ENCODE results near the gene AKT1S1. TPM values are rescaled to one million over a fixed set of nuclear protein-coding genes. Genes with fewer than 3 reads are reported as not detected.
A peak's percentile ranks its signal among the peaks of the same experiment; 100 is the strongest.

Gene AKT1S1
- total RNA-seq, 4 donors from 2014 or later: 14.4 to 24.6 (median 19.7) TPM

DNA sequence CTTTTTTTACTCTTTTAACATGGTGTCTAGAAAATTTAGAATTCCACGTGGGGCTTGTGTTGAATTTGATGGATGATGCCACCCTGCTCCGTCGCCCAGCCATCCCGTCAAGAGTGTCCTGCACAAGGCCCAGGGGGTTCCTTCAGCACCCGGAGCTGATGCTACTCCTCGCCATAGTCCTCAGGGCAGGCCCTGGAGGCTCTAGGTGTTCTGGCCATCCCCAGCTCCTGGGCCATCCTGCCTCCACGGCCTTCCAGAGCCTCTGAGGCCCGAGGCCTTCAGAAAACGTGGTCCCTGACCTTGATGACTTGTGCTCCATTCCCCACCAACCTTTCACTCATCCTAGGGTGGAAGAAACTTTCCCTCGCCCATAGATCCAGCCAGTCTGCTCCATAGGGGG lies 3.3 kb downstream of the AKT1S1 start:
- 82 to 89% methylated on average over 2 to 6 of the region's 10 CpGs for WGBS, 2 donors (ENCODE audit: low coverage in 1 of 2)
- Histone ChIP-seq H3K4me1 (peaks cover 0 to 68% (median 25%) of the 10 kb centered on the region in 3 donors), H3K36me3 (peaks cover 0 to 42% of the 10 kb centered on the region in 2 donors), H3K27ac (no peak overlapping the region), H3K27me3 (no peaks in the 10 kb centered on the region), H3K9me3 (no peaks in the 10 kb centered on the region), H3K4me3 (no peak overlapping the region)
- ATAC-seq: no peak
- TF ChIP-seq POLR2A (IDR thresholded peaks at IDR 0.05) (no peak), POLR2AphosphoS5 (IDR thresholded peaks at IDR 0.05) (no peak), EP300 (IDR thresholded peaks at IDR 0.05) (no peak)
- TF ChIP-seq, protein P1, sequence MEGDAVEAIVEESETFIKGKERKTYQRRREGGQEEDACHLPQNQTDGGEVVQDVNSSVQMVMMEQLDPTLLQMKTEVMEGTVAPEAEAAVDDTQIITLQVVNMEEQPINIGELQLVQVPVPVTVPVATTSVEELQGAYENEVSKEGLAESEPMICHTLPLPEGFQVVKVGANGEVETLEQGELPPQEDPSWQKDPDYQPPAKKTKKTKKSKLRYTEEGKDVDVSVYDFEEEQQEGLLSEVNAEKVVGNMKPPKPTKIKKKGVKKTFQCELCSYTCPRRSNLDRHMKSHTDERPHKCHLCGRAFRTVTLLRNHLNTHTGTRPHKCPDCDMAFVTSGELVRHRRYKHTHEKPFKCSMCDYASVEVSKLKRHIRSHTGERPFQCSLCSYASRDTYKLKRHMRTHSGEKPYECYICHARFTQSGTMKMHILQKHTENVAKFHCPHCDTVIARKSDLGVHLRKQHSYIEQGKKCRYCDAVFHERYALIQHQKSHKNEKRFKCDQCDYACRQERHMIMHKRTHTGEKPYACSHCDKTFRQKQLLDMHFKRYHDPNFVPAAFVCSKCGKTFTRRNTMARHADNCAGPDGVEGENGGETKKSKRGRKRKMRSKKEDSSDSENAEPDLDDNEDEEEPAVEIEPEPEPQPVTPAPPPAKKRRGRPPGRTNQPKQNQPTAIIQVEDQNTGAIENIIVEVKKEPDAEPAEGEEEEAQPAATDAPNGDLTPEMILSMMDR (IDR thresholded peaks at IDR 0.05): no peak

GRCh38 chr19:49873129-49873521 lies 4.0 kb downstream of the AKT1S1 start:
- ATAC-seq: no peak
- Histone ChIP-seq H3K4me3 (no peak overlapping the region), H3K36me3 (peaks cover 0 to 42% of the 10 kb centered on the region in 2 donors), H3K27me3 (no peaks in the 10 kb centered on the region), H3K27ac (no peak overlapping the region), H3K9me3 (no peaks in the 10 kb centered on the region), H3K4me1 (peaks cover 0 to 68% (median 25%) of the 10 kb centered on the region in 3 donors)
- whole genome bisulfite sequencing, 2 donors (ENCODE audit: low coverage in 1 of 2): 87% methylated on average over 6 of the region's 29 CpGs; no CpG with 5 or more reads in 1 of the 2 donors
- no peak for TF ChIP-seq POLR2AphosphoS5 (IDR thresholded peaks at IDR 0.05)
- TF ChIP-seq, protein P1 (IDR thresholded peaks at IDR 0.05): no peak
- TF ChIP-seq POLR2A (IDR thresholded peaks at IDR 0.05): no peak
- no peak for TF ChIP-seq EP300 (IDR thresholded peaks at IDR 0.05)

DNA sequence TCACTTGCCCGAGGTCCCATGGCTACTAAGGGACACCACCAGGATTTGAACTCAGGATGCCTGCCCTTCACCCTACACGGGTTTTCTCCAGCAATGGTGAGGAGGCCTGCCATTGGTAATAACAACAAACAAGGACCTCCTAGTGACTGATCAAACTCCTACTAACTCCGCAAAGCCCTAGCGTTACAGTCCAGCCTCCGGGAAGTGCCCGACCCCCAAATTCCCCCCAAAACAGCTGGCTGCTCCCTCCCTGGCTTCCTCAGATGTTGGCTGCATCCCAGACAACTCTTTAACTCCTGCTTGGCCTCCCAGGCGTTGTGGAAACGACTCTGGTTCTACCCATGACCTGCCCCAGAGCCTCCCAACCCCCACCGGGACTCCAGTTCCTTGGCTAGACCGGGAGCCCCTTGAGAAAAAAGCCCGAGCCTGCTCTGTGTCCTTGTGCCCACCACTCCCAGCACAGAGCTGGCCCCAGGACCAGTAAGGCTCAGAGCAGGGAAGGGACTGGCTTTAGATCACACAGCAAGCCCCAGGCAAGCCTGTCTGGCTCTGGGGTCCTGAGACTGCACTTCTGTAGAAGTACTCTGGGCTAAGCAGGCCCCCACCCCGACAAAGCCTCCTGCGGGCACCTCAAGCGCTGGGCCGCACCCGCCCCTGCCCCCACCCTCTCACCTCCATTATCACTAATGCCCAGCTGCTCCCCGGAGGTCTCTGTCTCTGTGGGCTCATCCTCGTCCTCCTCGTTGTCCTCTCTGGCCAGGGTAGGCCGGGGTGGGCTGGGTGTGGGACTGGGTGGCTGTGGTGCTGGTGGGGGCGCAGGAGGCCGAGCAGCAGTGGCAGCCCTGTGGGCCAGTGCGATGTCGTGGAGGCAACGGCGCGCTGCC lies 4.7 kb downstream of the AKT1S1 start:
- peaks cover 0 to 42% of the 10 kb centered on the region in 2 donors for H3K36me3 ChIP-seq
- 58 to 72% methylated on average over 2 to 8 of the region's 27 CpGs for WGBS, 2 donors (ENCODE audit: low coverage in 1 of 2)
- no peak for ATAC-seq
- H3K4me1 ChIP-seq: peaks cover 0 to 72% (median 27%) of the 10 kb centered on the region in 3 donors
- H3K27me3 ChIP-seq: no peaks in the 10 kb centered on the region
- H3K4me3 ChIP-seq: no peak overlapping the region
- no peaks in the 10 kb centered on the region for H3K9me3 ChIP-seq
- peak overlapping the region in 1 of 4 donors; percentile 14 for H3K27ac ChIP-seq
- no peak for TF ChIP-seq POLR2AphosphoS5 (IDR thresholded peaks at IDR 0.05)

DNA sequence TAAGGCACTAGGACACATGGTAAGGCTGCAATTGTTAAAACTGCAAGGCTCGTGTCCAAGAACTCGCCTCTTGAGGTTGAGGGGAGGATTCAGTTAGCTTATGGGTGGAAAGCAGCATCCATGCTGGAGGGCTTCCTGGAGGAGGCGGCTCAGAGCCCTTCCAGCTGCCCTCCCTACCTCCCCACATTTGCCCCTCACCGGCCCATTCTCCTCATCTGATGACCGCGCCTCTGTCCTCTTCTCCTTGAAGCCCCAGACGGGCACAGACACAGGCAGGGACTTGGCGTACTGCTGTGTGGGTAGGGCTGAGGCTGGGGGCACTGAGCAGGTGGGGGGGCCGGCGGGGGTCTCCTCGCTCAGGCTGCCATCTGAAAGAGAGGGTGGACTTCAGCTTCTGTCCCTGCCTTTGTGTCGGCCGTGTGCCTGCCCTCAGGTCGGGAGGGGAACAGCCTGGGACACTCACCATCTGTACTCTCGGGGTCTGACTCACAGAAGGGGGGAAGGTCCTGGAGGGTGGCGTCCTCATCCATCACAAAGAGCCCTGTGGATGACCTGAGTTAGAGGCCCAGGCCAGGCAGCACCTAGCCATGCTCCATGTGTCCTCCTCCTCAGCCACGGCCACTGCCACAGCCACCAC lies 5.7 kb downstream of the AKT1S1 start:
- H3K4me3 ChIP-seq: no peak overlapping the region
- TF ChIP-seq POLR2A (IDR thresholded peaks at IDR 0.05) (no peak), EP300 (IDR thresholded peaks at IDR 0.05) (no peak), POLR2AphosphoS5 (IDR thresholded peaks at IDR 0.05) (no peak)
- H3K4me1 ChIP-seq: peaks cover 0 to 78% (median 32%) of the 10 kb centered on the region in 3 donors
- H3K9me3 ChIP-seq: no peaks in the 10 kb centered on the region
- no peak for ATAC-seq
- H3K27me3 ChIP-seq: no peaks in the 10 kb centered on the region
- H3K27ac ChIP-seq: peak overlapping the region in 1 of 4 donors; percentile 17
- WGBS, 2 donors (ENCODE audit: low coverage in 1 of 2): 80 to 84% methylated on average over 3 to 4 of the region's 17 CpGs
- peaks cover 0 to 42% of the 10 kb centered on the region in 2 donors for H3K36me3 ChIP-seq

DNA sequence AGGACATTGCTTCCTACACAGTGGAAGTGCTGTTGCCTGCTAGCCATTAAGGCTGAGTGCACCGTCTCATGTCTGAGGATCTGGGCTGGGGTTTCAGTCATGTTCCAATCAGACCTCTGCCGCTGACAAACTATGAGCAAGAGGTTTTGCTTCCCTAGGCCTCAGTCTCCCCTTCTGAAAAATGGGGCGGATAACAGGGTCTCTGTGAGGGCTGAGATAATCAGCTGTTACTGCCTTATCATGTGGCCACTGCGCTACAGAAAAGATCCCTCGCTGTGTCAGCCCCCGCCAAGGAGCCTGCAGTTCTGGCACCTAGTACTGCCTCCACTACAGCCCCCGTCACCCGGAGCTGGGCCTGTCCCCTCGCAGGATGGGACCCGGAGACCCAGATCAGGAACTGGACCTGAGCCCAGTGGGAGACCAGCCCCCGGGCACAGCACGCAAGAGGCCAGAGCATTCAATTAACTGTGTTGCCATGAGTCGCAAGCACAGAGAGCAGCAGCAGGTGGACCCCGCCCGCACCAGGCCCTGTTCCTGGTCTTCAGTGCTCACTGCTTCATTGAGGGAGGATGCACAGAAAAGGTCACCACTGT lies 6.8 kb downstream of the AKT1S1 start:
- ATAC-seq: no peak
- no peaks in the 10 kb centered on the region for H3K27me3 ChIP-seq
- peaks cover 0 to 83% (median 37%) of the 10 kb centered on the region in 3 donors for H3K4me1 ChIP-seq
- H3K9me3 ChIP-seq: no peaks in the 10 kb centered on the region
- H3K27ac ChIP-seq: peak overlapping the region; percentile 55 to 93 (median 91)
- peaks cover 0 to 42% of the 10 kb centered on the region in 2 donors for H3K36me3 ChIP-seq
- 79% methylated on average over 3 of the region's 15 CpGs; no CpG with 5 or more reads in 1 of the 2 donors for WGBS, 2 donors (ENCODE audit: low coverage in 1 of 2)
- H3K4me3 ChIP-seq: peak overlapping the region; percentile 48 to 59
- TF ChIP-seq POLR2AphosphoS5 (IDR thresholded peaks at IDR 0.05) (no peak), EP300 (IDR thresholded peaks at IDR 0.05) (no peak), POLR2A (IDR thresholded peaks at IDR 0.05) (no peak)
- TF ChIP-seq, protein P1 (IDR thresholded peaks at IDR 0.05): no peak
